Myocyte (in vitro differentiated cells): ENCODE results near the gene CLNK. TPM values are rescaled to one million over a fixed set of nuclear protein-coding genes. Genes with fewer than 3 reads are reported as not detected.

ENCODE experiments used
- DNase-seq: peaks from one replicate; pipeline ENCODE4 v3.0.0-alpha.2; 2012; ENCODE audit warnings: low read depth
- total RNA-seq: library from RNA; depleted of rRNA; stranded (reverse); fragments of >200 nt; gene quantifications from 2 replicates; pipeline ENCODE4 v1.2.3, GENCODE V29; 2014

Gene CLNK
- total RNA-seq, 1 donor from 2014 or later = not detected

- no peak for DNase-seq
Observed at GRCh38 chr4:10613926-10614478, 70.6 kb downstream of the CLNK start.

- DNase-seq = no peak
Observed at GRCh38 chr4:10612476-10612875, 72.1 kb downstream of the CLNK start.

- peak; percentile 80 for DNase-seq
Observed at GRCh38 chr4:10611673-10612072, 72.9 kb downstream of the CLNK start.

GRCh38 chr4:10608501-10609219 is 75.9 kb downstream of the CLNK start:
- DNase-seq = no peak

- no peak for DNase-seq
Observed at GRCh38 chr4:10607206-10607605, 77.4 kb downstream of the CLNK start.

GRCh38 chr4:10606483-10607155 is 77.9 kb downstream of the CLNK start:
- no peak for DNase-seq

GRCh38 chr4:10605746-10606482 is 78.7 kb downstream of the CLNK start:
- DNase-seq = peak; percentile 28

GRCh38 chr4:10605031-10605430 is 79.5 kb downstream of the CLNK start:
- DNase-seq = no peak

GRCh38 chr4:10599574-10599973 is 85.0 kb downstream of the CLNK start:
- DNase-seq = no peak

- no peak for DNase-seq
Observed at GRCh38 chr4:10598829-10599228, 85.7 kb downstream of the CLNK start.

- DNase-seq = no peak
Observed at GRCh38 chr4:10596586-10597290, 87.8 kb downstream of the CLNK start.

- no peak for DNase-seq
Observed at GRCh38 chr4:10593130-10593529, 91.4 kb downstream of the CLNK start.

GRCh38 chr4:10590896-10591295 is 93.7 kb downstream of the CLNK start:
- no peak for DNase-seq

- DNase-seq = no peak
Observed at GRCh38 chr4:10589799-10590198, 94.8 kb downstream of the CLNK start.

- DNase-seq = no peak
Observed at GRCh38 chr4:10589321-10589720, 95.2 kb downstream of the CLNK start.

- peak; percentile 57 for DNase-seq
Observed at GRCh38 chr4:10587697-10588096, 96.9 kb downstream of the CLNK start.

- no peak for DNase-seq
Observed at GRCh38 chr4:10587296-10587695, 97.3 kb downstream of the CLNK start.

GRCh38 chr4:10584042-10584441 is 100.5 kb downstream of the CLNK start:
- peak; percentile 76 for DNase-seq

- DNase-seq = no peak
Observed at GRCh38 chr4:10582951-10583350, 101.6 kb downstream of the CLNK start.

GRCh38 chr4:10582059-10582686 is 102.4 kb downstream of the CLNK start:
- DNase-seq = peak; percentile 64

GRCh38 chr4:10581022-10581421 is 103.5 kb downstream of the CLNK start:
- no peak for DNase-seq
